Measurements from ENCODE around the gene LDLRAD3. TPM values are rescaled to one million over a fixed set of nuclear protein-coding genes. Genes with fewer than 3 reads are reported as not detected.
A peak's percentile ranks its signal among the peaks of the same experiment; 100 is the strongest.

LDLRAD3 gene
- polyA plus RNA-seq, 3 donors = 7.3 to 14.1 (median 10.4) TPM

GRCh38 chr11:35932121-35932520, 11.7 kb upstream of the LDLRAD3 start:
- peak overlapping the region in 1 of 2 donors; percentile 69 for H3K4me3 Mint-ChIP-seq
- Histone ChIP-seq H3K27me3 (ENCODE audit: control insufficient read depth in 2 of 2, insufficient read depth in 2 of 2, low read length in 2 of 2) (no peaks in the 10 kb centered on the region), H3K9ac (ENCODE audit: insufficient read depth, low read length, poor library complexity, severe bottlenecking) (no peak overlapping the region), H3K9me3 (replicated peaks in 1 of 2; ENCODE audit: control insufficient read depth in 1 of 2, insufficient read depth in 1 of 2, low read length in 2 of 2) (peaks cover 0 to 3% of the 10 kb centered on the region in 2 donors), H4K20me1 (ENCODE audit: insufficient read depth, low read length) (no peaks in the 10 kb centered on the region), H3K79me2 (ENCODE audit: insufficient read depth, low read length) (no peaks in the 10 kb centered on the region), H3K4me3 (replicated peaks in 1 of 3; ENCODE audit: low read depth in 2 of 3, low read length in 3 of 3) (peak overlapping the region in 1 of 3 experiments; percentile 50), H3K27ac (ENCODE audit: low read depth in 1 of 2, low read length in 2 of 2) (peak overlapping the region; percentile 73 to 77), H3K4me1 (ENCODE audit: control insufficient read depth in 1 of 2, insufficient read depth in 2 of 2, low read length in 2 of 2) (peaks cover 49 to 55% of the 10 kb centered on the region in 2 donors), H2AFZ (ENCODE audit: insufficient read depth, low read depth, low read length, poor library complexity, severe bottlenecking) (no peak overlapping the region), H3K4me2 (replicated peaks; ENCODE audit: extremely low read depth, low read length, poor library complexity, severe bottlenecking) (peak overlapping the region; percentile 52), H3K36me3 (replicated peaks in 1 of 2; ENCODE audit: control insufficient read depth in 1 of 2, insufficient read depth in 2 of 2, low read length in 2 of 2) (no peaks in the 10 kb centered on the region)
- WGBS (ENCODE audit: insufficient coverage) = 40% methylated on average over 1 of the region's 2 CpGs
- TF ChIP-seq CTCF (IDR thresholded peaks at IDR 0.05) = no peak
- H3K4me1 Mint-ChIP-seq = peaks cover 60% of the 10 kb centered on the region
- peaks cover 0 to 5% (median 0%) of the 10 kb centered on the region in 7 donors for H3K9me3 Mint-ChIP-seq
- no peaks in the 10 kb centered on the region for H3K36me3 Mint-ChIP-seq
- H3K27ac Mint-ChIP-seq = peak overlapping the region; percentile 85 to 97 (median 92)
- intact Hi-C loops (cut with micrococcal nuclease) = loop anchor here in 1 of 2 donors (10.0 kb wide), 1 partner anchor 223 kb away; no protein-coding TSS in a partner anchor
- H3K27me3 Mint-ChIP-seq (ENCODE audit: low read depth in 3 of 3) = peaks cover 0 to 4% (median 4%) of the 10 kb centered on the region in 3 donors
- peak in 2 of 3 donors; percentile 12 to 32 for DNase-seq

GRCh38 chr11:35932681-35933319, 11.1 kb upstream of the LDLRAD3 start:
- Histone ChIP-seq H3K9ac (ENCODE audit: insufficient read depth, low read length, poor library complexity, severe bottlenecking) (no peak overlapping the region), H3K36me3 (replicated peaks in 1 of 2; ENCODE audit: control insufficient read depth in 1 of 2, insufficient read depth in 2 of 2, low read length in 2 of 2) (no peaks in the 10 kb centered on the region), H2AFZ (ENCODE audit: insufficient read depth, low read depth, low read length, poor library complexity, severe bottlenecking) (no peak overlapping the region), H4K20me1 (ENCODE audit: insufficient read depth, low read length) (no peaks in the 10 kb centered on the region), H3K79me2 (ENCODE audit: insufficient read depth, low read length) (no peaks in the 10 kb centered on the region), H3K4me3 (replicated peaks in 1 of 3; ENCODE audit: low read depth in 2 of 3, low read length in 3 of 3) (peak overlapping the region in 2 of 3 experiments; percentile 13 to 50), H3K9me3 (replicated peaks in 1 of 2; ENCODE audit: control insufficient read depth in 1 of 2, insufficient read depth in 1 of 2, low read length in 2 of 2) (peaks cover 0 to 3% of the 10 kb centered on the region in 2 donors), H3K4me1 (ENCODE audit: control insufficient read depth in 1 of 2, insufficient read depth in 2 of 2, low read length in 2 of 2) (peaks cover 49 to 55% of the 10 kb centered on the region in 2 donors), H3K27me3 (ENCODE audit: control insufficient read depth in 2 of 2, insufficient read depth in 2 of 2, low read length in 2 of 2) (no peaks in the 10 kb centered on the region), H3K27ac (ENCODE audit: low read depth in 1 of 2, low read length in 2 of 2) (peak overlapping the region; percentile 73 to 77), H3K4me2 (replicated peaks; ENCODE audit: extremely low read depth, low read length, poor library complexity, severe bottlenecking) (peak overlapping the region; percentile 52)
- Mint-ChIP-seq H3K36me3 (no peaks in the 10 kb centered on the region), H3K4me3 (peak overlapping the region in 1 of 2 donors; percentile 69), H3K4me1 (peaks cover 60% of the 10 kb centered on the region), H3K27ac (peak overlapping the region; percentile 85 to 97 (median 92)), H3K27me3 (ENCODE audit: low read depth in 3 of 3) (peaks cover 0 to 4% (median 2%) of the 10 kb centered on the region in 3 donors), H3K9me3 (peaks cover 0 to 5% (median 0%) of the 10 kb centered on the region in 7 donors)
- intact Hi-C loops (cut with micrococcal nuclease) = loop anchor here in 1 of 2 donors (10.0 kb wide), 1 partner anchor 222 kb away; no protein-coding TSS in a partner anchor
- peak; percentile 85 to 96 (median 90) for DNase-seq
- 100% methylated on average over 1 of the region's 5 CpGs for WGBS (ENCODE audit: insufficient coverage)
- no peak for TF ChIP-seq CTCF (IDR thresholded peaks at IDR 0.05)
